NT2/D1 (cell line): ENCODE data around the gene ROCK2.

Experiments used
- DNase-seq: peaks from one replicate; pipeline ENCODE4 v3.0.0-alpha.2; 2011; ENCODE audit warnings: low read depth, low spot score
- H3K27me3 ChIP-seq: 2 replicates; pipeline ENCODE4 v1.6.0; 2011; ENCODE audit warnings: mild to moderate bottlenecking; ENCODE audit not compliant: insufficient read length, insufficient read depth
- H3K36me3 ChIP-seq: 2 replicates; pipeline ENCODE4 v1.6.1; 2011; ENCODE audit warnings: mild to moderate bottlenecking, low read length, mixed read lengths; ENCODE audit not compliant: insufficient read depth, insufficient read length
- H3K4me1 ChIP-seq: 2 replicates; pipeline ENCODE4 v1.5.1; 2011; ENCODE audit not compliant: insufficient read depth, insufficient read length
- H3K4me3 ChIP-seq: 2 replicates; pipeline ENCODE4 v1.5.1; 2011; ENCODE audit warnings: low read depth; ENCODE audit not compliant: insufficient read length
- H3K9ac ChIP-seq: 2 replicates; pipeline ENCODE4 v1.6.0; 2011; ENCODE audit warnings: low read depth; ENCODE audit not compliant: insufficient read length
- H3K9me3 ChIP-seq: 2 replicates; pipeline ENCODE4 v1.5.1; 2011; ENCODE audit warnings: mild to moderate bottlenecking, low read length; ENCODE audit not compliant: insufficient read depth
- SUZ12 ChIP-seq: IDR thresholded peaks from 2 replicates; pipeline ENCODE4 v1.6.1; 2011; ENCODE audit not compliant: insufficient read length, insufficient read depth; ENCODE audit errors: extremely low read depth
- YY1 ChIP-seq: IDR thresholded peaks from 2 replicates; pipeline ENCODE4 v1.6.1; 2011; ENCODE audit not compliant: insufficient read length, insufficient read depth
- ZNF274 ChIP-seq: IDR thresholded peaks from 2 replicates; pipeline ENCODE4 v1.6.1; 2011; ENCODE audit warnings: mild to moderate bottlenecking, low read depth, low read length

The ROCK2 gene

GRCh38 chr2:11326677-11327211 lies 17.7 kb downstream of the ROCK2 start:
- Histone ChIP-seq H3K9ac (no peak overlapping the region), H3K4me3 (no peak overlapping the region), H3K27me3 (no peaks in the 10 kb centered on the region), H3K9me3 (no peaks in the 10 kb centered on the region), H3K36me3 (peaks cover 2% of the 10 kb centered on the region), H3K4me1 (no peaks in the 10 kb centered on the region)
- no peak for TF ChIP-seq SUZ12
- no peak for TF ChIP-seq ZNF274
- no peak for TF ChIP-seq YY1
- DNase-seq, result no peak

GRCh38 chr2:11325961-11326676 lies 18.3 kb downstream of the ROCK2 start:
- no peak for DNase-seq
- Histone ChIP-seq H3K9me3 (no peaks in the 10 kb centered on the region), H3K4me3 (no peak overlapping the region), H3K36me3 (peaks cover 2% of the 10 kb centered on the region), H3K9ac (no peak overlapping the region), H3K27me3 (no peaks in the 10 kb centered on the region), H3K4me1 (no peaks in the 10 kb centered on the region)
- no peak for TF ChIP-seq SUZ12
- TF ChIP-seq YY1, result no peak
- no peak for TF ChIP-seq ZNF274

GRCh38 chr2:11321847-11322246 lies 22.6 kb downstream of the ROCK2 start:
- H3K9ac ChIP-seq, result no peak overlapping the region
- no peaks in the 10 kb centered on the region for H3K4me1 ChIP-seq
- no peaks in the 10 kb centered on the region for H3K9me3 ChIP-seq
- H3K4me3 ChIP-seq, result no peak overlapping the region
- DNase-seq, result no peak
- no peak for TF ChIP-seq YY1
- no peak for TF ChIP-seq SUZ12
- no peak for TF ChIP-seq ZNF274
- peaks cover 2% of the 10 kb centered on the region for H3K36me3 ChIP-seq
- H3K27me3 ChIP-seq, result no peaks in the 10 kb centered on the region

- no peaks in the 10 kb centered on the region for H3K27me3 ChIP-seq
- peaks cover 2% of the 10 kb centered on the region for H3K36me3 ChIP-seq
- no peak for DNase-seq
- no peak overlapping the region for H3K4me3 ChIP-seq
- H3K9ac ChIP-seq, result no peak overlapping the region
- TF ChIP-seq ZNF274, result no peak
- no peak for TF ChIP-seq YY1
- TF ChIP-seq SUZ12, result no peak
- no peaks in the 10 kb centered on the region for H3K9me3 ChIP-seq
- no peaks in the 10 kb centered on the region for H3K4me1 ChIP-seq
These were observed 23.5 kb downstream of the ROCK2 start for GRCh38 chr2:11320698-11321492.

- TF ChIP-seq YY1 (no peak), ZNF274 (no peak), SUZ12 (no peak)
- DNase-seq, result no peak
These were observed 24.5 kb downstream of the ROCK2 start for GRCh38 chr2:11319939-11320338.

GRCh38 chr2:11315074-11315705 lies 29.2 kb downstream of the ROCK2 start:
- DNase-seq, result no peak
- TF ChIP-seq SUZ12 (no peak), YY1 (no peak), ZNF274 (no peak)
- no peak overlapping the region for H3K4me3 ChIP-seq
- H3K27me3 ChIP-seq, result no peaks in the 10 kb centered on the region
- H3K9ac ChIP-seq, result no peak overlapping the region
- no peaks in the 10 kb centered on the region for H3K9me3 ChIP-seq
- no peaks in the 10 kb centered on the region for H3K4me1 ChIP-seq
- H3K36me3 ChIP-seq, result no peaks in the 10 kb centered on the region

More at GRCh38 chr2:11319939-11320338, 24.5 kb downstream of the ROCK2 start:
- Histone ChIP-seq H3K4me1 (no peaks in the 10 kb centered on the region), H3K9ac (no peak overlapping the region), H3K36me3 (peaks cover 2% of the 10 kb centered on the region), H3K27me3 (no peaks in the 10 kb centered on the region), H3K9me3 (no peaks in the 10 kb centered on the region), H3K4me3 (no peak overlapping the region)

GRCh38 chr2:11314487-11314886 lies 29.9 kb downstream of the ROCK2 start:
- Histone ChIP-seq H3K36me3 (no peaks in the 10 kb centered on the region), H3K27me3 (no peaks in the 10 kb centered on the region), H3K4me3 (no peak overlapping the region), H3K4me1 (no peaks in the 10 kb centered on the region), H3K9me3 (no peaks in the 10 kb centered on the region), H3K9ac (no peak overlapping the region)
- TF ChIP-seq SUZ12 (no peak), ZNF274 (no peak), YY1 (no peak)
- DNase-seq, result no peak
